GM19372 (cell line): Measurements from ENCODE around the gene SLC26A3.

Experiments used
- ATAC-seq: cut with Tn5 transposase; IDR thresholded peaks from one replicate; pipeline ENCODE4 v1.9.1; 2021; ENCODE audit warnings: mild to moderate bottlenecking, low read depth, moderate library complexity; ENCODE audit not compliant: unreplicated experiment

The SLC26A3 gene

DNA sequence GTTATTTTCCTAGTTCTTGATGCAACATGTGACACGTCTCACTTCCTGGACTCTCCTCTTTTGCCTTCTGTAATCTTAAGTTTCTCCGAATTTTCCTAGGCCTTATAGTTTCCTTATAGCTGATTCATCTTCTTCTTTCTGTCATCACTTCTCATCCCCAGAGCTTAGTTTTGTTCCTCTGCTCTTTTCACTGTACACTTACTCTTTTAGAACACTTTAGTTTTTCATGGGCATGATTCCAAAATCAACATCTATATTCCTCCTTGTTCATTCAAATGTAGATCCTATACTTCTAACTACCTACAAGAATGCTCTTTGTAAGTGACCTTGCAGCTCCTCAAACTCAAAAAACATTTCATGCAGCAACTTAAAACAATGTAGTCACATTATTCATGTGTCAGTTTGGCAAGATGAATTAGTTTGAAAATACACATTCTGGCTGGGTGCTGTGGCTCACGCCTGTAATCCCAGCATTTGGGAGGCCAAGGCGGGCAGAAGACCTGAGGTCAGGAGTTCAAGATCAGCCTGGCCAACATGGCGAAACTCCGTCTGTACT is 13.1 kb upstream of the SLC26A3 start:
- ATAC-seq = no peak

DNA sequence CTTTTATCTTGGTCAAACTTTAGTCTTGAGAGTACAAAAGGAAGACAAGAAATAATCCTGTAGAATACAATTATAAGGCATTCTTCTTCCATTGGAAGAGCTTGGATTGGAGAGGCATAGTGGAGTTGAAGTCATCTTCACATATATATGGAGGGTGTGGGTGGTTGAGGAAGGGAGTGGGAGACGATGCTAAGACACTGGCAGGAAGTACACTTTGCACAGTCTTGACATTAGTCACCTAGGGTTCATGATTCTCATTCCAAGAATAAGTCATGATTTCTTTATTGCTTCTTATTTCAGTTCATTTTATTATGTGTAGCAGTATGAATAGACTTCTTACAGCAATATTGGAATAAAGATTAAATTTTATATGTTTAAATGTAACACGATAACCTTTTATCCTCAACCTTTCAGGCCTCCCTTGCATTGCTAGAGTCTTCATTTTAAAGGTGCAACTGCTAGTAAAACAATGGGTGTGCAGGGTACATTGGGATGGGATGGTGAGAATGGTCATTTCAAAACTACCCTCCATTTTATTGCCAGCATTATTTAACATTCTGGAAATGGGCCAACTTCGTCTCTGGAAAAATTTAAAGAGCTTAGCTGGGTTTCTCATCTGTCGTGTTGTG is 12.3 kb upstream of the SLC26A3 start:
- ATAC-seq = no peak

DNA sequence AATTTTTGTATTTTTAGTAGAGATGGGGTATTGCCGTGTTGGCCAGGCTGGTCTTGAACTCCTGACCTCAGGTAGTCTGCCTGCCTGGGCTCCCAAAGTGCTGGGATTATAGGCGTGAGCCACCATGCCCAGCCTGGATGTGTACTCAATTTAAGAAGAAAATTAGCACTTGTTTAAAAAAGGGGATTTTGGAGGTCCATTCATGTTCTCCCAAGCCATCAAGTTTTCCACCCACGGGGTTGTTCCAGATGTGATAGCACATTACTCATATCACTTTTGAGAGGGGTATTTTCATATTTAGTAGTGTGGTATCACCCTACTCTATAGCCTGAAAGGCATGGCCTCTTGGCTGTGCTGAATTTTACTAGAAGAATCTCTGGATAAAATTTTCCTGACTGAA is 10.5 kb upstream of the SLC26A3 start:
- no peak for ATAC-seq

DNA sequence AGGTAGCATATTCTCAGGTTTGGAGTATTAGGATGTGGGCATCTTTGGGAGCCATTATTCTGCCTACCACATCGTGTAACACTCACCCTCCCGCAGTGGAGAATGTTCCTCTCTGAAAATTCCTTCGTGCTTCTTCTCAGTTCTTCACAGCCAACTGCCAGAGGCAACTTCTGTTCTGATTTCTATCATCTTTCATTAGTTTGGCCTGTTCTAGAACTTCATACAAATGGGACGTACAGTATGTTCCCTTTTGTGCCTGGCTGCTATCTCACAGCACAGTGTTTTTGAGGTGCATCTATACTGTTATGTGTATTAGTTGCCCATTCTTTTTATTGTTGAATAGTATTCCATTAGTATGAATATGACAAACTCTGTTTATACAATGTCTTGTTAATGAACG is 8.9 kb upstream of the SLC26A3 start:
- ATAC-seq = no peak

DNA sequence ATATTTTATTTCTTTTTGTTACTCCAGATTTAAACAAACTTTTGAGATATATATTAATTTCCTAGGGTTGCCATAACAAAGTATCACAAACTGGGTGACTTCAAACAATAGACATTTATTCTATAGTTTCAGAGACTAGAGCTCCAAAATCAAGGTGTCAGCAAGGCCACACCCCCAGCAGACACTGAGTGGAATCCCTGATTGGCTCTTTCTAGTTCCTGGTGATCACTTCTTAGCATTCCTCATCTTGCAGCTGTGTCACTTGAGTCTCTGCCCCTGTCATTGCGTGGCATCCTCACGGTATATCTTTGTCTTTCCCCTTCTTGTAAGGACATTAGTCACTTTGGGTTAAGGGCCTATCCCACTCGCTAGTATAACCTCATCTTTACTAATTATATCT is 7.6 kb upstream of the SLC26A3 start:
- no peak for ATAC-seq

DNA sequence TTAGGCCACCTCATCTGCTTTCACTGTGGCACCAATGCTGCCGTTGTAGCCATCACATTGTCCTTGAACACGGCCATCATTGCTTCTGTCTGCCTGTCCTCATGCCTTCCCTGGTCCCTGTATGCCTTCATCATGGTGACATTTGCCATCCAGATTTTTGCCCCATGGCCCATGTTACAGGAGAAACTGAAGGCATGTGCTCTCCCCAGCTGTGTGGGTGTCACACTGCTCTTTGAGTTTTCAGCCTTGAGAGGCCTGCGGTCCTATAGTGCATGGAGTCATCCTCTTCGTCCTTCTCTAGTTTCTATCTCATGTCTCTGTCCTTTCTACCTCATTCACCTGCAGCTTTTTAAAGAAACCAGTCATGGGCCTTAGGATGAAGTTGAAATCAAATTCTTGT is 6.2 kb upstream of the SLC26A3 start:
- ATAC-seq = no peak

DNA sequence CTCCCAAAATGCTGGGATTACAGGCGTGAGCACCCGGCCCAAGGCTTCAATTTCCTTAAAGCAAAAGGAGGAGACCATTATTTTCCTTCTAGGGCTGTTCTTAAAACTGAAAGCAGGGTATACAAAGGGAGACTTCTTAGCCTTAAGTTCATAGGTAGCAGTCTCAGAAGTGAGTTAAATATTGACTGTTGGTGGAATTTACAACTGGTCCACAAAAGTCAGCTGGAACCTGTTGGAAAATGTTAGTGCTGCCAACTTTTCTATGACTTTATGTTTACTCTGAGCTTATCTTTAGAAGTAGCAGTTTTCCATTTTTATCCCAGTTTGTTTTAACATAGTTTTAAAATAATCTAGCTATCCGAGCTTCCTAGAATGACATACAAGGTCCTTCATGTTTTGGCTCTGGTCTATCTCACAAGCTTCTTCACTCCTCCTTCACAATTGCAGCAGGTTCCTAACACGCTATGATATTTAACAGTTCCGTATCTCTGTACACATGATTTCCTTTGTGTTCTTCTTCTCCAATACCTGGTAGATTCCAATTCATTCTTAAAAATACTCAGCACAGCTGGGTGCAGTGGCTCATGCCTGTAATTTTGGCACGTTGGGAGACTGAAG is 3.3 kb downstream of the SLC26A3 start:
- no peak for ATAC-seq

DNA sequence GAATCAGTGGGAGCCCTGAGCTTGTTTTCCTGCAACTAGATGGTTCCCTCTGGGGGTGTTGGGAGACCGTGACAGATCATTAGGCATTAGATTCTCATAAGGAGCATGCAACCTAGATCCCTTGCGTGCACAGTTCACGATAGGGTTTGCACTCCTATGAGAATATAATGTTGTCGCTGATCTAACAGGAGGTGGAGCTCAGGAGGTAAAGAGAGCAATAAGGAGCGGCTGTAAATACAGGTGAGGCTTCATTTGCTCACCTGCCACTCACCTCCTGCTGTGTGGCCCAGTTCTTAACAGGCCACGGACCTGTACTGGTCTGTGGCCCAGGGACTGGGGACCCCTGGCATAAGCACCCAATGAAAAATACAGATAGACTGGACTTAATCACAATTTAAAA is 10.7 kb downstream of the SLC26A3 start:
- ATAC-seq = no peak

DNA sequence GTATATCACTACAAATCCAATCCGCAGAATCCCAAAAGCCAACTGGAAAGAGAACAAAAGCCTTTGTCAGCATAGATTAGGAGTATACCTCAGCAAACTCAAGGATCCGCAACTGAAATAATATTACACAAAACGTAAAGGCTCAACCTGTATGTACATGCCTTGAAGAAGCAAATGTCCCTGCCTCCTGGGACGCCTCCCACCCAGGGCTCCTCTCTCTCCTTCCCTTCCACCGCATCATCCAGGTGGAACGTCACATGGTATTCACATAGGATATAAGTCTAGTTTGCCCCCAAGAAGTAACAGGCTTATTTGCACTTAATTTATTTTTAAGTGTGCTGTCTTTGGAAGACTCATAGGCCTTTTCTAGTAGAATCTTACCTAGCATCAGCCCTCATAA is 13.4 kb downstream of the SLC26A3 start:
- no peak for ATAC-seq

DNA sequence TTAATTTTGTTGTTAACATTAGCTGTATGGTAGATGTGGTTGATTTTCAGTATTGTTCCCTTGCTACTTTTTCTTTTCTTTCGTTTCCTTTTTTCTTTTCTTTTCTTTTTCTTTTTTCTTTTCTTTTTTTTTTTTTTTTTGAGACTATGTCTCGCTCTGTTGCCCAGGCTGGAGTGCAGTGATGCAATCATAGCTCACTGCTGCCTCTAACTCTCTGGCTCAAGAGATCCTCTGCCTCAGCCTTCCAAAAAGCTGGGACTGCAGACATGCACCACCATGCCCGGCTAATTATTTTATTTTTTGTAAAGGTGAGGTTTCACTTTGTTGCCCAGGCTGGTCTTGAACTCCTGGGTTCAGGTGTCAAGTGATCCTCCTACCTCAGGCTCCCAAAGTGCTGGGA is 14.4 kb downstream of the SLC26A3 start:
- ATAC-seq = no peak

DNA sequence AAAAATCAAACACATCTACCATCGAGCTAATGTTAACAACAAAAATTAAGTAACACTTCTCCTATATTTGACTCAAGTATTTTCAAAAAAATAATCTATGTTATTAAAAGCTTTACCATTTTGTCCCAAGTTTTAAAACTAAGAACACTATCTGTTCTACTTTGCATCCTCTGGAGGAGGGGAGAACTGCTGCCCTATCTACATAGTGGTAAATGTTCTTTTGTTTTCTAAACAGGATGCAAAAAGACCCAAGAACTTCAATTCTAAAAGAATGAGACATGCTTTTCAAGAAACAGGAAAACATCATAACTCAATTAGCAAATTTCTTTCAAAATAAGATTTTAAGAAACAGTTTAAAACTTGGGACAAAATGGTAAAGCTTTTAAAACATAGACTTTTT is 14.8 kb downstream of the SLC26A3 start:
- no peak for ATAC-seq

DNA sequence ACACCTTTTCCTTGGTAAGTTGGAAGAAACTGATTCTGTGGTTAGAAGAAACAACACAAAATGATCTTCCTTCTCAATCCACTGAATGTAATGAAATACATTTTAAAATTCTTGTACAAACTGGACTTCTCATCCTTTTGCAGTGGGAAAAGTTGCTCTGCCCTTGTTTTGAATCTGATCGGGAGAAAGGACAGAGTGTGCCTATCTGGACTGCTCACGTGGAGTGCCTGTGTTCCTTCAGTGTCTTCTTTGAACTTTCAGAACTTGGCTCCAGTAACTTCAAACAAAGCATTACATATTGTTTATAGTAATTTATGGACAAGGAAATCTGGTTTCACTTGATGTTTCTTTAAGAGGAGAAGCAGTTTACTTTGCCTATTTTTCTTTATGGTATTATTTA is 17.1 kb downstream of the SLC26A3 start:
- ATAC-seq = no peak

DNA sequence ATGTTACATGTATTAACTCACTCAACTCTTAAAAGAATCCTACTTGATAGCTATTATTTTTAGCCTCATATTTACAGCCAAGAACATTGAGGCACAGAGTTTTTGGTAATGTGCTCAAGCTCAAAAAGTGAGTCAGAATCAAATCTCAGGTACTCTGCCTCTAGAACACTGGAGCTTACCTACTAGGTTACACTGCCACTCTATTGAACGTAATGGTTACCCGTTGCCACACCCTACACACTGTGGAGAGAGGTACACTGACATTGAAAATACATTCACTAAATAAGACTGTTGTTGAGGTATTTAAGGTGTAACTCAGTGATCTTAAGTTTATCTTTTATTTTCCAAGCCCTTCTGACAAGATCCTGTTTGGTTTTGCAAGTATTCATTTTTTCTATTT is 17.9 kb downstream of the SLC26A3 start:
- no peak for ATAC-seq

DNA sequence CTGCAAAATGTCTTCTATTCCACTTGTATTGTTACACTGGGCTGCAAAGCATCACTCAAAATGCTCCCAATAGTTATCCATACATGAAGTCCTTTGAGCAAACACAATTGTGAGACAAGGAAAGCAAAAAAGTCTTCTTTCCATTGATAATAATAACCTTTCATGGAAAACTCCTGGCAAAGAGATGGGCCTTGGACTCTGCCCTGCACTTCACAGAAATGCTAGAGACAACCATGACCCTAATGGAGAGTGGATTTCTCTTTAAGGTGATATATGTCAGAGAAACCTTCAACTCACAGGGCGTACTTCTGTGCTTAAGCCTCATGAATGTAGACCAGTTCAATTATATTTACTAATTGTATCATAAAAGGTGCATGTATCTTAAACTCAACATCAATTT is 19.4 kb downstream of the SLC26A3 start:
- ATAC-seq = no peak

DNA sequence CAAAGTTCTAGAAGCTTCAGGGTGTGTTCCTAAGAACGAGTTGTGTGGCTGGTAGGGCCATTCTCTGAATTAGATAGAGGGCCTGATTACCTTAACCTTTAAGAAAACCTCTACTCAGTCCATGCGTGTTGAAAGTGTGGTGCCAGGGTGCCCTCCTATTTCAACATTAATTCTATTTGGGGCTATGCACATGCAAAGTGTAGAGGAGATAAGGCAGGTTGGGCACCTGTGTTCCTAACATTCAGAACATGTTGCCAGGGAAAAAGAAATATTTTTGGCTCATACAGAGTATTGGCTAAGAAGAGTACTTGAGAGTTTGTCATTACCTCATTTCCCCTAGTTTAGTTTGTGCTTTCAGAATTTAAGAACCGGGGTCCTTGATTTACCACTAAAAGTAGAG is 20.6 kb downstream of the SLC26A3 start:
- ATAC-seq = no peak

DNA sequence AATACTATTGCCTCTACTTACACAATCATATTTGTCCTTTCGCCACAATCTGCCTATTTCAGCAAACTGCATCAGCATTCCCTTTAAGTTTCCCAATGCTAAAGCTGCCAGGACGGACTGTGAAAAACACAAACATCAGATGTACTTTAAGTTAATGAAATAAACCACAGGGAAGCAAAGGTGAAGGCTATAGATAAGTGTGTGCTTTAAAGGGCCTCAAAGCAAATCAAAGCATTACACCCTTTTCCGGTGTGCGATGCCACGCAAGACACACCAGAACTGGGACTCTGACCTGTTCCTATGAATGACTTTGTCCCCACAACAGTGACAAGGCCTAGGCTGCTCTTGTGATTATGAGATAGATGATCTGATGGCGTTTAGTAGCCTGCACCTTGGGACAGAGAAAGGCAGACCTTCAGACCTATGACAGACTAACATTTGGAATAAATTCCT is 23.4 kb downstream of the SLC26A3 start:
- no peak for ATAC-seq

DNA sequence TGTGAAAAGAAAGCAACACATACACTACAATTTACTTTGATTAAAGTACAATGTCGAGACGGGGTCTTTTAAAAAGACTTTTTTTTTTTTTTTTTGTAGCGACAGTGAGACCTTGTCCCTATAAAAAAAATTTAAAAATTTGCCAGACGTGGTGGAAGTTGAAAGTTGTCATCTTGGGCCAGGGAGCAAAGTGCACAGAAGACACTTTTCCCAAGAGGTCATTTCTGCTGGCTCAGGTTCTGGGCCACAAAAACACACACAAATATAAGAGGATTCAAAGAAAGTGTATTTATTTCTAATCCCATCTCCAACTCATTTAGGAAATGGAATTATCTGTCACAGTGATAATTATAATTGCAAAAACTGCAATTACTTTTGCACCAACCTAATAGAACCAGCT is 24.7 kb downstream of the SLC26A3 start:
- ATAC-seq = no peak

DNA sequence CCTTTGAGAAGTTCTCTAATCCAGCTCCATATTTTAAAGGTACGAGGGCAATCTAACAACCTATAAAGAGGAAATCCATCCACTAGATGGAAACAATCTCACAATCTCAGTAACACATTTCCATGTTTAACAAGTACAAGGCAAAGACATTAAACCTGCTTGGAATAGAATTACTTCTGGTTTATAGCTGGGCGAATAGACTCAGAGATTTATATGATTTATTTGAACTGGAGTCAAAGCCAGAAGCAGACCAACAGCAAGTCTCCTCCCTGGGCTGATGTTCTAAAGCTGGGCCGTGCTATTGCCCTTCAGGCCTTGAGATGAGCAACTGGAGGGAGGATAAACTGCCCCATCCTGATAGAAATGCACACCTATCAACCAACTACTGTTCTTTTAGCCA is 25.3 kb downstream of the SLC26A3 start:
- no peak for ATAC-seq

DNA sequence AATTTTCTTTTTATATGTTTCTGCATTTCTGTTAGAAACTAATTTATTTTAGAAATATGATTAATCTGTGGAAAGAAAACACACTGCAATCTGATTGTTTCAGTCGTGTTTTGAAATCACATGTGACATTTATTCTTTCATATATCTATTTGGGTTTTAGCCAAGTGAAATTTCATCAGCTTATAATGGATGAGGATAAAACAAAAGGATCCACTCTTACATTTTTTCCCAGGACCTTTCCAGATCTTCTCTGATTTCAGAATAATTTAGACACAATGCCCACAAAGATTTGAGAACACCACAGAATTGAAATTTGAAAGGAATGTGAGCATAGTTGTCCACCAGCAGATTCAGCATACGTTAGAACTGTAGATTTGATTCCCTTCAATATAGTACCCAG is 30.0 kb downstream of the SLC26A3 start:
- no peak for ATAC-seq

DNA sequence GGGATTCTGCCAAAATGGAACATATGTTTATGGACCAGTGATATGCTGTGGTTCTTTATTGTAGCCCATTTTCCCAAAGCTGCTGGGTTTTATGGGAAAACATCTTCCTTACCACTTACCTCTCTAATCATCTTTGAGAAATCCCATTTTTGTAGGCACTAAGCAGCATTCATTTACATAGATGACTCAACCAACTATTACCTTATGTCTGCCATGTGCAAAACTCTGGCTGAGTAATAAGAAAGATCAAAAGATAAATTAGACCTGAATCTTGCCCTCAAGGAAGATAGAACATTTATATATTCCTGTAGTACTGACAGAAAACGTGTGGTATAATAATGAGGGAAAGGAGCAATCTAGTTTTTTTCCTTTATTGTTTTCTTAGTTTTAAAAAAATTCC is 34.8 kb downstream of the SLC26A3 start:
- no peak for ATAC-seq

DNA sequence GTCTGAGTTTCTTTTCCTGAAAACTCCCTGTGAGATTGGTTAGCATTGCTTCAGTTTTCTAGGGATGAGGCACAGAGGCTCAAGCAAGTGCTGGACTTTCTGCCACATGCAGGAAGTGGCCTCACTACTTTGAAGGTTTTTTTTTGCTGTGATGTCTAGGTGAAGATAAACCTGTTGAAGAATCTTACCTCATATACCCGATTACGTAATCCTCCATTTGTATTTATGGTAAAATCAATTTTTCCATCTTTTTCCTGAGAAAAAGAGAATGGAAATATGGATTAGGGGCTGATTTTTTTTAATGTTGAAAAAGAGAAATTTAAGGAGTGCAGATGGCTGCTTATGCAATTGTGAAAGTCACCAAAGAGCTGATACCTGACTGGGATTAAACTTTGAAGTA is 35.6 kb downstream of the SLC26A3 start:
- ATAC-seq = no peak

DNA sequence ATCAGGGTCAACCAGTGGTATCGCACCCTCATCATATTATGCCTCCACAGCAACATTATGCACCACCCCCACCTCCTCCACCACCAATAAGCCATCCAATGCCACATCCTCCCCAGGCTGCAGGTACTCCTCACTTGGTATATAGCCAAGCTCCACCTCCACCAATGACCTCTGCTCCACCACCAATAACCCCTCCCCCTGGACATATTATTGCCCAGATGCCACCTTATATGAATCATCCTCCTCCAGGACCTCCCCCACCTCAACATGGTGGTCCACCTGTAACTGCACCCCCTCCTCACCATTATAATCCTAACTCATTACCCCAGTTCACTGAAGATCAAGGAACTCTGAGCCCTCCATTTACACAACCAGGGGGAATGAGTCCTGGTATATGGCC is 44.4 kb downstream of the SLC26A3 start:
- no peak for ATAC-seq
